ENCODE results near the gene MRPL51.

Gene MRPL51

GRCh38 chr12:6460751-6461371, 32.2 kb downstream of the MRPL51 start:
- no peak for DNase-seq

- no peak for DNase-seq
These were observed 34.1 kb downstream of the MRPL51 start for GRCh38 chr12:6459004-6459337.

GRCh38 chr12:6458281-6459003, 34.6 kb downstream of the MRPL51 start:
- no peak for DNase-seq

GRCh38 chr12:6457220-6457945, 35.7 kb downstream of the MRPL51 start:
- DNase-seq, result no peak

GRCh38 chr12:6452944-6453630, 40.0 kb downstream of the MRPL51 start:
- DNase-seq, result peak; percentile 58

GRCh38 chr12:6452245-6452943, 40.7 kb downstream of the MRPL51 start:
- peak; percentile 49 for DNase-seq

GRCh38 chr12:6451348-6452244, 41.5 kb downstream of the MRPL51 start, which contains the start of gene TAPBPL:
TSS of gene TAPBPL (plus strand) at chr12:6452042. CDS start at chr12:6452249, 207 bp downstream.
- peak; percentile 80 for DNase-seq

- DNase-seq, result peak; percentile 36
These were observed 42.2 kb downstream of the MRPL51 start for GRCh38 chr12:6450869-6451347.

- DNase-seq, result no peak
These were observed 42.8 kb downstream of the MRPL51 start for GRCh38 chr12:6450091-6450868.

- DNase-seq, result no peak
These were observed 48.1 kb downstream of the MRPL51 start, which contains the start of gene CD27 for GRCh38 chr12:6444704-6445688. TSS of gene CD27 (plus strand) at chr12:6444955. CDS start at chr12:6445096, 141 bp downstream.

GRCh38 chr12:6444031-6444430, 49.0 kb downstream of the MRPL51 start:
- no peak for DNase-seq

- DNase-seq, result no peak
These were observed 49.6 kb downstream of the MRPL51 start for GRCh38 chr12:6443361-6443983.

GRCh38 chr12:6442836-6443235, 50.2 kb downstream of the MRPL51 start:
- no peak for DNase-seq

All from hematopoietic multipotent progenitor cell treated with erythropoietin and hydrocortisone succinate and interleukin-3 and kit ligand, for 8 days (in vitro differentiated cells).